HepG2 (cell line): ENCODE measurements around the gene SNX12. TPM values are rescaled to one million over a fixed set of nuclear protein-coding genes. Genes with fewer than 3 reads are reported as not detected.

Experiments used
- ATAC-seq: fragments of 200-7000 bp; cut with Tn5 transposase; 3 replicates; pipeline ENCODE4 v1.9.1; 2020; ENCODE audit warnings: mild to moderate bottlenecking, moderate library complexity
- BruUV-seq: library from RNA; stranded (reverse); fragments of 400-500 nt; replicated peaks from 2 replicates; lab custom pipeline; 2021; lab: Mats Ljungman, UMichigan
- CTCF ChIA-PET: fragments of 300-600 bp; formaldehyde crosslinking; extraction: SDS; loops from one replicate; lab custom pipeline; 2021; ENCODE audit warnings: low total read pairs, inconsistent platforms, low intra/inter-chr PET ratio; lab: Yijun Ruan, JAX
- POLR2A ChIA-PET: fragments of 350-600 bp; sonication (Branson Sonifier 250); formaldehyde crosslinking; loops from one replicate; lab custom pipeline; 2020; ENCODE audit warnings: antibody characterized with exemption, inconsistent platforms; lab: Yijun Ruan, JAX
- DNase-seq: peaks from one replicate; pipeline ENCODE4 v3.0.0-alpha.2; 2015; ENCODE audit warnings: low spot score
- FAIRE-seq: peaks from 3 replicates; lab custom pipeline; 2011; peaks lifted over from hg19 to GRCh38; lab: Jason Lieb, UNC
- H2AFZ ChIP-seq: one replicate; pipeline ENCODE4 v1.6.1; 2011; ENCODE audit warnings: low read length, inconsistent platforms
- H3K27ac ChIP-seq: fragments of 300-600 bp; 3 replicates; pipeline ENCODE4 v1.8.0; 2011; ENCODE audit warnings: mixed run types, mild to moderate bottlenecking, mixed read lengths, low read length, inconsistent platforms; ENCODE audit not compliant: insufficient read depth; ENCODE audit errors: extremely low read length
- H3K27me3 ChIP-seq, 2 experiments: fragments of 200-600 bp in 1 of 2; 2 replicates in 1 of 2; 3 replicates in 1 of 2; pipeline versions ENCODE4 v1.6.0 to v1.8.0; 2011; ENCODE audit warnings: low read length in 2 of 2, mild to moderate bottlenecking in 2 of 2, moderate library complexity in 2 of 2, inconsistent platforms in 1 of 2; ENCODE audit not compliant: insufficient read depth in 2 of 2, control insufficient read depth in 1 of 2
- H3K36me3 ChIP-seq, 2 experiments: fragments of 200-600 bp in 1 of 2; replicated peaks in 1 of 2; 2 replicates in 1 of 2; 3 replicates in 1 of 2; pipeline versions ENCODE4 v1.5.1 to v1.8.0; 2011; ENCODE audit warnings: low read length in 2 of 2, inconsistent platforms in 1 of 2; ENCODE audit not compliant: insufficient read depth in 2 of 2, control insufficient read depth in 1 of 2
- H3K4me1 ChIP-seq: 2 replicates; pipeline ENCODE4 v1.5.1; 2012; ENCODE audit warnings: low read length, inconsistent platforms; ENCODE audit not compliant: insufficient read depth
- H3K4me2 ChIP-seq: 2 replicates; pipeline ENCODE4 v1.6.0; 2011; ENCODE audit warnings: low read depth, low read length, inconsistent platforms
- H3K4me3 ChIP-seq, 3 experiments: fragments of 200-600 bp in 1 of 3; sonication (generic), shearing (Covaris generic) in 1 of 3; replicated peaks in 1 of 3; 2 replicates each; pipeline ENCODE4 v1.5.1; 2011 to 2016; ENCODE audit warnings: low read length in 3 of 3, inconsistent platforms in 2 of 3, low read depth in 2 of 3, mild to moderate bottlenecking in 2 of 3, control low read depth in 1 of 3, mixed read lengths in 1 of 3; ENCODE audit not compliant: insufficient read depth in 1 of 3
- H3K79me2 ChIP-seq: one replicate; pipeline ENCODE4 v1.6.1; 2011; ENCODE audit warnings: low read length, inconsistent platforms; ENCODE audit not compliant: insufficient read depth
- H3K9ac ChIP-seq: 2 replicates; pipeline ENCODE4 v1.6.0; 2011; ENCODE audit warnings: mild to moderate bottlenecking, low read depth, low read length, inconsistent platforms; ENCODE audit not compliant: insufficient read depth
- H3K9me3 ChIP-seq: 2 replicates; pipeline ENCODE4 v1.5.1; 2012; ENCODE audit warnings: mild to moderate bottlenecking, low read length
- H4K20me1 ChIP-seq: 2 replicates; pipeline ENCODE4 v1.6.0; 2011; ENCODE audit warnings: inconsistent platforms, mild to moderate bottlenecking, low read length, moderate library complexity; ENCODE audit not compliant: insufficient read depth
- AKAP8 ChIP-seq: sonication (generic); formaldehyde crosslinking; IDR thresholded peaks from 2 replicates; pipeline ENCODE4 v1.5.1; 2020; ENCODE audit warnings: mild to moderate bottlenecking, missing genetic modification reagents
- BRCA1 ChIP-seq: sonication (generic); formaldehyde crosslinking; IDR thresholded peaks from 2 replicates; pipeline ENCODE4 v1.4.0; 2020; ENCODE audit warnings: missing genetic modification reagents
- CBFB ChIP-seq: sonication (generic); formaldehyde crosslinking; IDR thresholded peaks from 2 replicates; pipeline ENCODE4 v1.4.0; 2020; ENCODE audit warnings: missing genetic modification reagents
- FIP1L1 ChIP-seq: fragments of 200-400 bp; formaldehyde crosslinking; IDR thresholded peaks from 2 replicates; pipeline ENCODE4 v1.6.1; 2018; ENCODE audit warnings: low read depth, mild to moderate bottlenecking, low read length, moderate library complexity, borderline replicate concordance; ENCODE audit not compliant: insufficient read depth
- HDAC1 ChIP-seq: sonication (generic); formaldehyde crosslinking; IDR thresholded peaks from 2 replicates; pipeline ENCODE4 v1.5.1; 2020; ENCODE audit warnings: mild to moderate bottlenecking, missing genetic modification reagents
- HOXA9 ChIP-seq: sonication (generic); formaldehyde crosslinking; IDR thresholded peaks from 2 replicates; pipeline ENCODE4 v1.8.1; 2022; ENCODE audit warnings: missing genetic modification reagents, mild to moderate bottlenecking, moderate library complexity, borderline replicate concordance
- IRF2 ChIP-seq: IDR thresholded peaks from 2 replicates; pipeline ENCODE4 v1.6.1; 2018; ENCODE audit warnings: missing genetic modification reagents, missing compliant biosample characterization
- IRX3 ChIP-seq: sonication (generic); formaldehyde crosslinking; IDR thresholded peaks from 2 replicates; pipeline ENCODE4 v1.8.1; 2023; ENCODE audit warnings: mild to moderate bottlenecking, low read depth, missing genetic modification reagents, borderline replicate concordance
- JUN ChIP-seq: sonication (generic); formaldehyde crosslinking; IDR thresholded peaks from 2 replicates; pipeline ENCODE4 v1.4.0; 2020; ENCODE audit warnings: mild to moderate bottlenecking, missing genetic modification reagents
- MBNL3 ChIP-seq: fragments of 250-450 bp; sonication (Bioruptor Pico); conservative IDR thresholded peaks from 2 replicates; pipeline ENCODE4 v1.8.0; 2022; ENCODE audit warnings: mild to moderate bottlenecking, inconsistent platforms
- PCBP1 ChIP-seq: fragments of 200-400 bp; formaldehyde crosslinking; IDR thresholded peaks from 2 replicates; pipeline ENCODE4 v1.6.1; 2017; ENCODE audit warnings: mild to moderate bottlenecking, low read depth, low read length, borderline replicate concordance
- PCBP2 ChIP-seq: fragments of 200-400 bp; formaldehyde crosslinking; optimal IDR thresholded peaks from 2 replicates; pipeline ENCODE3; 2018; ENCODE audit warnings: low read length, low read depth; ENCODE audit not compliant: poor library complexity, severe bottlenecking
- RXRB ChIP-seq: IDR thresholded peaks from 2 replicates; pipeline ENCODE4 v1.6.1; 2016; ENCODE audit warnings: borderline replicate concordance, missing genetic modification reagents, missing compliant biosample characterization
- SMAD3 ChIP-seq: sonication (generic); formaldehyde crosslinking; IDR thresholded peaks from 2 replicates; pipeline ENCODE4 v1.4.0; 2020; ENCODE audit warnings: missing genetic modification reagents
- ZMYM4 ChIP-seq: sonication (generic); formaldehyde crosslinking; IDR thresholded peaks from 2 replicates; pipeline ENCODE4 v1.8.1; 2023; ENCODE audit warnings: mild to moderate bottlenecking, missing genetic modification reagents
- ZNF225 ChIP-seq: sonication (generic); formaldehyde crosslinking; IDR thresholded peaks from 2 replicates; pipeline ENCODE4 v1.4.0; 2020; ENCODE audit warnings: mild to moderate bottlenecking, missing genetic modification reagents
- ZNF333 ChIP-seq: sonication (generic); formaldehyde crosslinking; IDR thresholded peaks from 2 replicates; pipeline ENCODE4 v1.4.0; 2020; ENCODE audit warnings: mild to moderate bottlenecking, missing genetic modification reagents, borderline replicate concordance
- ZNF549 ChIP-seq: sonication (generic); formaldehyde crosslinking; IDR thresholded peaks from 2 replicates; pipeline ENCODE4 v1.5.0; 2020; ENCODE audit warnings: missing genetic modification reagents
- ZNF839 ChIP-seq: sonication (generic); formaldehyde crosslinking; IDR thresholded peaks from 2 replicates; pipeline ENCODE4 v1.4.0; 2020; ENCODE audit warnings: missing genetic modification reagents, mild to moderate bottlenecking, borderline replicate concordance
- in situ Hi-C: cut with HindIII; loops from 2 replicates; pipeline ENCODE4 v1.10.0; 2017; ENCODE audit warnings: low pct_unique_long_range_greater_than_20kb; ENCODE audit not compliant: extremely low pct_ligation_motif_present
- intact Hi-C: fragments of 100-400 bp; cut with micrococcal nuclease; formaldehyde crosslinking; loops from one replicate; pipeline ENCODE4 v1.10.0; 2022; ENCODE audit not compliant: unreplicated experiment
- polyA plus RNA-seq, 8 experiments: library from polyadenylated mRNA; depleted of rRNA in 3 of 8; stranded (reverse) in 7 of 8; unstranded in 1 of 8; fragments of >200 nt; fragmentation: Illumina TruSeq in 4 of 8; extraction: Trizol in 4 of 8; gene quantifications; 2 replicates each; pipeline versions ENCODE4 v1.2.1 to v1.2.3, GENCODE V29; 2011 to 2016; ENCODE audit warnings: low read depth in 4 of 8, missing spikeins in 1 of 8, mixed read lengths in 1 of 8; ENCODE audit not compliant: insufficient read depth in 1 of 8
- total RNA-seq, 5 experiments: library from RNA; depleted of rRNA; stranded (reverse); fragments of >200 nt; fragmentation: Illumina TruSeq; extraction: Trizol; gene quantifications; 2 replicates each; pipeline ENCODE4 v1.2.3, GENCODE V29; 2016; ENCODE audit warnings: low read depth in 1 of 5

SNX12 gene
- total and polyA plus RNA-seq, 2 of the 13 experiments (the other 11 are each of a cell fraction or from before 2014, with no cell fraction given): 30.3 to 42.2 TPM

GRCh38 chrX:71056867-71057266 is 11.3 kb downstream of the SNX12 start:
- TF ChIP-seq IRF2 (CRISPR knock-in tag) (no peak), FIP1L1 (no peak), ZNF549 (CRISPR knock-in tag) (no peak), AKAP8 (CRISPR knock-in tag) (no peak), JUN (CRISPR knock-in tag) (no peak), PCBP2 (no peak), MBNL3 (no peak), IRX3 (no peak), ZNF225 (CRISPR knock-in tag) (no peak), RXRB (CRISPR knock-in tag) (no peak), HDAC1 (no peak), ZMYM4 (CRISPR knock-in tag) (no peak), ZNF333 (CRISPR knock-in tag) (no peak), BRCA1 (no peak), PCBP1 (no peak), CBFB (CRISPR knock-in tag) (no peak), ZNF839 (CRISPR knock-in tag) (no peak), HOXA9 (no peak), SMAD3 (CRISPR knock-in tag) (no peak)
- TF ChIP-seq, all 625 proteins: peak for 0
- POLR2A ChIA-PET: no interaction called here

More at GRCh38 chrX:71056867-71057266, 11.3 kb downstream of the SNX12 start:
- no TSS peak for BruUV-seq
- peaks cover 2 to 8% of the 10 kb centered on the region in 2 experiments; a peak in 2 of 5 replicates for H3K36me3 ChIP-seq
- no peaks in the 10 kb centered on the region for H4K20me1 ChIP-seq
- H3K9me3 ChIP-seq: no peaks in the 10 kb centered on the region
- no peak for DNase-seq
- intact Hi-C loops (no loop called here), in situ Hi-C loops (no loop called here)
- H3K9ac ChIP-seq: no peak overlapping the region
- H3K79me2 ChIP-seq: no peaks in the 10 kb centered on the region
- H2AFZ ChIP-seq: no peak overlapping the region
- no peak overlapping the region for H3K27ac ChIP-seq
- CTCF ChIA-PET: no interaction called here
- no peak for ATAC-seq
- no peaks in the 10 kb centered on the region for H3K27me3 ChIP-seq
- no peak for FAIRE-seq
- H3K4me2 ChIP-seq: no peak overlapping the region
- H3K4me1 ChIP-seq: no peaks in the 10 kb centered on the region
- no peak overlapping the region for H3K4me3 ChIP-seq
